Endothelial cell of umbilical vein (primary cell): ENCODE measurements around the gene VAPB. TPM values are rescaled to one million over a fixed set of nuclear protein-coding genes. Genes with fewer than 3 reads are reported as not detected.

Source experiments
- BruUV-seq: library from RNA; stranded (reverse); fragments of 400-500 nt; replicated peaks from 2 replicates; lab custom pipeline; 2021; lab: Mats Ljungman, UMichigan
- CTCF ChIA-PET: fragments of 300-600, 350-600 bp; sonication (Branson Sonifier 250); formaldehyde crosslinking; loops from one replicate; lab custom pipeline; 2021; ENCODE audit warnings: antibody characterized with exemption, inconsistent platforms; lab: Charles Lee
- POLR2A ChIA-PET: fragments of 300-600, 350-600 bp; sonication (Branson Sonifier 250); formaldehyde crosslinking; loops from one replicate; lab custom pipeline; 2021; ENCODE audit warnings: antibody characterized with exemption, inconsistent platforms; lab: Charles Lee
- DNase-seq: peaks from one replicate; pipeline ENCODE4 v3.0.0-alpha.2; 2011; ENCODE audit warnings: low read depth, low spot score
- FAIRE-seq: peaks from 2 replicates; lab custom pipeline; 2011; peaks lifted over from hg19 to GRCh38; lab: Jason Lieb, UNC
- H2AFZ ChIP-seq: 2 replicates; pipeline ENCODE4 v1.6.0; 2012; ENCODE audit warnings: low read depth, low read length, control low read depth, inconsistent platforms
- H3K27ac ChIP-seq: 2 replicates; pipeline ENCODE4 v1.5.1; 2011; ENCODE audit warnings: low read depth, mild to moderate bottlenecking, control low read depth, low read length, moderate library complexity; ENCODE audit not compliant: insufficient read depth
- H3K27me3 ChIP-seq, 2 experiments: 2 replicates each; pipeline versions ENCODE4 v1.6.0 to v1.6.1; 2011; ENCODE audit warnings: low read length in 2 of 2, mixed read lengths in 1 of 2; ENCODE audit not compliant: control insufficient read depth in 2 of 2, insufficient read depth in 2 of 2
- H3K36me3 ChIP-seq, 2 experiments: 2 replicates in 1 of 2; 3 replicates in 1 of 2; pipeline ENCODE4 v1.5.1; 2011; ENCODE audit warnings: low read length in 2 of 2, mild to moderate bottlenecking in 1 of 2, moderate library complexity in 1 of 2; ENCODE audit not compliant: control insufficient read depth in 2 of 2, insufficient read depth in 2 of 2; ENCODE audit errors: extremely low read depth in 1 of 2
- H3K4me1 ChIP-seq: 3 replicates; pipeline ENCODE4 v1.5.1; 2011; ENCODE audit warnings: mild to moderate bottlenecking, low read length; ENCODE audit not compliant: control insufficient read depth, insufficient read depth; ENCODE audit errors: extremely low read depth
- H3K4me2 ChIP-seq: 2 replicates; pipeline ENCODE4 v1.6.1; 2011; ENCODE audit warnings: low read length, control low read depth, mixed read lengths; ENCODE audit not compliant: insufficient read depth
- H3K4me3 ChIP-seq, 3 experiments: fragments of 200-600 bp in 1 of 3; sonication (generic), shearing (Covaris generic) in 1 of 3; replicated peaks in 1 of 3; 2 replicates each; pipeline ENCODE4 v1.5.1; 2011 to 2016; ENCODE audit warnings: control low read depth in 3 of 3, low read length in 3 of 3, mild to moderate bottlenecking in 2 of 3, inconsistent platforms in 1 of 3, low read depth in 1 of 3, moderate library complexity in 1 of 3; ENCODE audit not compliant: insufficient read depth in 1 of 3
- H3K79me2 ChIP-seq: 2 replicates; pipeline ENCODE4 v1.6.0; 2012; ENCODE audit warnings: low read length, inconsistent platforms; ENCODE audit not compliant: control insufficient read depth, insufficient read depth
- H3K9ac ChIP-seq: replicated peaks from 2 replicates; pipeline ENCODE3; 2011; ENCODE audit warnings: low read length, control low read depth; ENCODE audit not compliant: insufficient read depth; ENCODE audit errors: extremely low read depth
- H3K9me1 ChIP-seq: replicated peaks from 3 replicates; pipeline ENCODE4 v1.6.0; 2011; ENCODE audit warnings: mild to moderate bottlenecking, low read length; ENCODE audit not compliant: control insufficient read depth, insufficient read depth; ENCODE audit errors: extremely low read depth
- H3K9me3 ChIP-seq: replicated peaks from 2 replicates; pipeline ENCODE4 v1.5.1; 2012; ENCODE audit warnings: low read length, inconsistent platforms; ENCODE audit not compliant: control insufficient read depth, insufficient read depth
- H4K20me1 ChIP-seq: replicated peaks from 2 replicates; pipeline ENCODE3; 2011; ENCODE audit warnings: mild to moderate bottlenecking, low read length; ENCODE audit not compliant: control insufficient read depth, insufficient read depth; ENCODE audit errors: extremely low read depth
- EZH2 ChIP-seq: IDR thresholded peaks from 2 replicates; pipeline ENCODE4 v1.6.1; 2012; ENCODE audit warnings: borderline replicate concordance, low read depth, mild to moderate bottlenecking, moderate library complexity, low read length, inconsistent platforms; ENCODE audit not compliant: severe bottlenecking
- FOS ChIP-seq: IDR thresholded peaks from 2 replicates; pipeline ENCODE4 v1.6.1; 2011; ENCODE audit warnings: mild to moderate bottlenecking, low read length, moderate library complexity, borderline replicate concordance; ENCODE audit not compliant: insufficient read depth
- GATA2 ChIP-seq: IDR thresholded peaks from 2 replicates; pipeline ENCODE4 v1.7.0; 2011; ENCODE audit warnings: low read depth, mild to moderate bottlenecking, moderate library complexity, mixed read lengths, low read length; ENCODE audit not compliant: insufficient read length, insufficient read depth
- JUN ChIP-seq: IDR thresholded peaks from 2 replicates; pipeline ENCODE4 v1.6.1; 2011; ENCODE audit warnings: borderline replicate concordance, low read depth; ENCODE audit not compliant: insufficient read length, insufficient read depth
- MAX ChIP-seq: IDR thresholded peaks from 2 replicates; pipeline ENCODE4 v1.6.1; 2011; ENCODE audit not compliant: insufficient read depth, insufficient read length
- MYC ChIP-seq: IDR thresholded peaks from one replicate; pipeline ENCODE4 v1.6.1; 2011; ENCODE audit warnings: mild to moderate bottlenecking, low read depth, low read length
- POLR2A ChIP-seq: IDR thresholded peaks from 2 replicates; pipeline ENCODE4 v1.6.1; 2012; ENCODE audit warnings: low read depth, mild to moderate bottlenecking, control low read depth, low read length
- POLR2AphosphoS5 ChIP-seq: IDR thresholded peaks from 2 replicates; pipeline ENCODE4 v1.6.1; 2012; ENCODE audit warnings: low read depth, mild to moderate bottlenecking, control low read depth, low read length, moderate library complexity; ENCODE audit not compliant: insufficient read depth
- dilution Hi-C: fragments of 300-500 bp; cut with MboI; formaldehyde crosslinking; loops from one replicate; pipeline ENCODE4 v1.15.0; 2019; ENCODE audit warnings: low sequenced_read_pairs; ENCODE audit not compliant: extremely low pct_ligation_motif_present
- intact Hi-C: fragments of 100-400 bp; cut with micrococcal nuclease; formaldehyde crosslinking; loops from one replicate; pipeline ENCODE4 v1.10.0; 2022
- polyA plus RNA-seq, 4 experiments: library from polyadenylated mRNA; depleted of rRNA in 3 of 4; stranded (reverse) in 3 of 4; unstranded in 1 of 4; fragments of >200 nt; gene quantifications; 2 replicates each; pipeline versions ENCODE4 v1.2.1 to v1.2.3, GENCODE V29; 2011 to 2012; ENCODE audit warnings: missing spikeins in 1 of 4
- total RNA-seq: library from RNA; stranded (reverse); gene quantifications from 2 replicates; pipeline ENCODE4 v1.2.3, GENCODE V29; 2021
- TF ChIP-seq, protein P1 (sequence below), 2 donors: IDR thresholded peaks; 1 replicate in 1 of 2; 2 replicates in 1 of 2; pipeline ENCODE4 v1.5.1; 2011; ENCODE audit warnings: low read length in 2 of 2, mild to moderate bottlenecking in 2 of 2, moderate library complexity in 2 of 2, control low read depth in 1 of 2, inconsistent platforms in 1 of 2, low read depth in 1 of 2; ENCODE audit not compliant: insufficient read depth in 1 of 2; ENCODE audit errors: extremely low read depth in 1 of 2

Gene VAPB
- total and polyA plus RNA-seq, 2 donors (not counting 3 experiments of a cell fraction or from before 2014, with no cell fraction given) = 17.9 to 48.9 TPM

- Histone ChIP-seq H4K20me1 (no peaks in the 10 kb centered on the region), H3K9me3 (no peaks in the 10 kb centered on the region), H3K9me1 (no peaks in the 10 kb centered on the region), H3K27ac (no peak overlapping the region), H3K36me3 (peaks cover 0 to 5% of the 10 kb centered on the region in 2 experiments), H3K4me2 (no peak overlapping the region), H2AFZ (no peak overlapping the region), H3K4me3 (no peak overlapping the region), H3K79me2 (no peaks in the 10 kb centered on the region), H3K9ac (no peak overlapping the region), H3K27me3 (no peaks in the 10 kb centered on the region), H3K4me1 (peaks cover 21% of the 10 kb centered on the region)
- dilution Hi-C loops = loop anchor here (25.0 kb wide), 1 partner anchor 217 kb away; the partner anchor contains the start of gene ANKRD60
- BruUV-seq = no TSS peak
- DNase-seq = no peak
- FAIRE-seq = no peak
- CTCF ChIA-PET = interaction anchor here (0.8 to 1.5 kb wide), 2 partner anchors 217 to 605 kb away, joined by 3 read pairs; no protein-coding TSS in a partner anchor
- POLR2A ChIA-PET = no interaction called here
- TF ChIP-seq, protein P1, sequence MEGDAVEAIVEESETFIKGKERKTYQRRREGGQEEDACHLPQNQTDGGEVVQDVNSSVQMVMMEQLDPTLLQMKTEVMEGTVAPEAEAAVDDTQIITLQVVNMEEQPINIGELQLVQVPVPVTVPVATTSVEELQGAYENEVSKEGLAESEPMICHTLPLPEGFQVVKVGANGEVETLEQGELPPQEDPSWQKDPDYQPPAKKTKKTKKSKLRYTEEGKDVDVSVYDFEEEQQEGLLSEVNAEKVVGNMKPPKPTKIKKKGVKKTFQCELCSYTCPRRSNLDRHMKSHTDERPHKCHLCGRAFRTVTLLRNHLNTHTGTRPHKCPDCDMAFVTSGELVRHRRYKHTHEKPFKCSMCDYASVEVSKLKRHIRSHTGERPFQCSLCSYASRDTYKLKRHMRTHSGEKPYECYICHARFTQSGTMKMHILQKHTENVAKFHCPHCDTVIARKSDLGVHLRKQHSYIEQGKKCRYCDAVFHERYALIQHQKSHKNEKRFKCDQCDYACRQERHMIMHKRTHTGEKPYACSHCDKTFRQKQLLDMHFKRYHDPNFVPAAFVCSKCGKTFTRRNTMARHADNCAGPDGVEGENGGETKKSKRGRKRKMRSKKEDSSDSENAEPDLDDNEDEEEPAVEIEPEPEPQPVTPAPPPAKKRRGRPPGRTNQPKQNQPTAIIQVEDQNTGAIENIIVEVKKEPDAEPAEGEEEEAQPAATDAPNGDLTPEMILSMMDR (IDR thresholded peaks at IDR 0.05; ENCODE audit: extremely low read depth in 1 of 2, insufficient read depth in 1 of 2, low read depth in 1 of 2, low read length in 2 of 2) = no peak
- TF ChIP-seq EZH2 (no peak), GATA2 (no peak), POLR2A (no peak), JUN (no peak), POLR2AphosphoS5 (no peak), FOS (no peak), MYC (no peak), MAX (no peak)
- intact Hi-C loops = no loop called here
Measured at GRCh38 chr20:58454460-58454859, 65.4 kb downstream of the VAPB start.
